Measurements from ENCODE around the gene PCED1A. TPM values are rescaled to one million over a fixed set of nuclear protein-coding genes. Genes with fewer than 3 reads are reported as not detected.

The PCED1A gene
- total RNA-seq, 1 experiment from 2014 or later = 27.1 TPM

DNA sequence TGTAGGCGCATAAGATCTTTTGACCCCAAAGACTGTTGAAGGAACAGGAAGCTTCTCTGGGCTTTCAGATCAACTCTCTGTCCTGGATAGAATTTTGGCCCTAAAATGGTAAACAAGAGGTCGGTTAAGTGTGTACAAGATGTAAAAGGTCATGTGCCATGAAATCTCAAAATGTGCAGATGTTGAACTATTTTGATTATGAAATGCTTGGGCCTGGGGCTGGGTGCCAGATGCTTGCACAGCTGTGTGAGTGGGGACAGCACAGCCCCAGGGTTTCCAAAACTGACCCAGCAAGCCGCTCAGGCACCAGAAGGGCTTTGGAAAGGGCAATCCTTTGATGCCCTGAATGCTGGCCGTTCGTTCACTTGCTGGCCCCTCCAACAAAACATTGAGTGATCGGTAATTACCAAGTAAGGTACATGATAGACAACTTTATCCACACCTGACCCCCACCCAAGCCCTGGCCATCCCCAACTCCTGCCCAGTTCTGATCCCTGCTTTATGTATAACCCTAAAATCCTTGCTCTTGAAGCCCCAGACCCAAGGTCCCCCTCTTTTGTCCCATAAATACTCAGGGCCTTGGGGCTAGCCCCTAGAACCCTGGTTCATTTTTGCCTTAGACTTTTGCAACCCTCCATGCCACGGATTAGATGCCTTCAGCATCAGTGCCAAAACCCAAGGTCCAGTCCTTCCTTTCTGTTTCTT is 22.4 kb downstream of the PCED1A start:
- no TSS peak for BruUV-seq (replicated peaks)
- intact Hi-C loops (cut with micrococcal nuclease; ENCODE audit: unreplicated experiment) = no loop called here
- H3K27me3 Mint-ChIP-seq (ENCODE audit: unreplicated experiment) = peaks cover 57% of the 10 kb centered on the region
- no peaks in the 10 kb centered on the region for H3K36me3 Mint-ChIP-seq (ENCODE audit: insufficient read depth, unreplicated experiment)
- H3K9me3 Mint-ChIP-seq (ENCODE audit: low read depth, unreplicated experiment) = no peaks in the 10 kb centered on the region
- no peaks in the 10 kb centered on the region for H3K4me1 Mint-ChIP-seq (ENCODE audit: low read depth, unreplicated experiment)
- TF ChIP-seq CTCF (IDR thresholded peaks at IDR 0.05; ENCODE audit: unreplicated experiment) = no peak
- no peak overlapping the region for H3K4me3 Mint-ChIP-seq (ENCODE audit: low read depth, unreplicated experiment)
- no peak for DNase-seq
- CTCF ChIA-PET = no interaction called here
- no peak overlapping the region for H3K27ac Mint-ChIP-seq (ENCODE audit: unreplicated experiment)

- no peaks in the 10 kb centered on the region for H3K4me1 Mint-ChIP-seq (ENCODE audit: low read depth, unreplicated experiment)
- H3K4me3 Mint-ChIP-seq (ENCODE audit: low read depth, unreplicated experiment) = no peak overlapping the region
- H3K9me3 Mint-ChIP-seq (ENCODE audit: low read depth, unreplicated experiment) = no peaks in the 10 kb centered on the region
- CTCF ChIA-PET = no interaction called here
- intact Hi-C loops (cut with micrococcal nuclease; ENCODE audit: unreplicated experiment) = no loop called here
- DNase-seq = no peak
- no peak for TF ChIP-seq CTCF (IDR thresholded peaks at IDR 0.05; ENCODE audit: unreplicated experiment)
- H3K27me3 Mint-ChIP-seq (ENCODE audit: unreplicated experiment) = peaks cover 64% of the 10 kb centered on the region
- no TSS peak for BruUV-seq (replicated peaks)
- H3K36me3 Mint-ChIP-seq (ENCODE audit: insufficient read depth, unreplicated experiment) = no peaks in the 10 kb centered on the region
- no peak overlapping the region for H3K27ac Mint-ChIP-seq (ENCODE audit: unreplicated experiment)
Measured at GRCh38 chr20:2817341-2817726, 23.1 kb downstream of the PCED1A start.

GRCh38 chr20:2816583-2817340 is 23.7 kb downstream of the PCED1A start:
- Mint-ChIP-seq H3K27me3 (ENCODE audit: unreplicated experiment) (peaks cover 64% of the 10 kb centered on the region), H3K4me3 (ENCODE audit: low read depth, unreplicated experiment) (no peak overlapping the region), H3K36me3 (ENCODE audit: insufficient read depth, unreplicated experiment) (no peaks in the 10 kb centered on the region), H3K9me3 (ENCODE audit: low read depth, unreplicated experiment) (no peaks in the 10 kb centered on the region), H3K4me1 (ENCODE audit: low read depth, unreplicated experiment) (no peaks in the 10 kb centered on the region), H3K27ac (ENCODE audit: unreplicated experiment) (no peak overlapping the region)
- DNase-seq = no peak
- CTCF ChIA-PET = no interaction called here
- no peak for TF ChIP-seq CTCF (IDR thresholded peaks at IDR 0.05; ENCODE audit: unreplicated experiment)
- intact Hi-C loops (cut with micrococcal nuclease; ENCODE audit: unreplicated experiment) = no loop called here
- BruUV-seq (replicated peaks) = no TSS peak

GRCh38 chr20:2816030-2816582 is 24.3 kb downstream of the PCED1A start, which contains the start of gene TMEM239:
TMEM239 (plus strand) TSS chr20:2816364; CDS start chr20:2816555, 191 bp downstream.
- Mint-ChIP-seq H3K27me3 (ENCODE audit: unreplicated experiment) (peaks cover 65% of the 10 kb centered on the region), H3K27ac (ENCODE audit: unreplicated experiment) (no peak within 1 kb of the TSS)

More at GRCh38 chr20:2816030-2816582, 24.3 kb downstream of the PCED1A start, which contains the start of gene TMEM239:
- CTCF ChIA-PET = no interaction called here
- no peak for DNase-seq
- TF ChIP-seq CTCF (IDR thresholded peaks at IDR 0.05; ENCODE audit: unreplicated experiment) = no peak
- no peaks in the 10 kb centered on the region for H3K36me3 Mint-ChIP-seq (ENCODE audit: insufficient read depth, unreplicated experiment)
- H3K9me3 Mint-ChIP-seq (ENCODE audit: low read depth, unreplicated experiment) = no peaks in the 10 kb centered on the region
- BruUV-seq (replicated peaks) = no TSS peak
- H3K4me3 Mint-ChIP-seq (ENCODE audit: low read depth, unreplicated experiment) = no peak within 1 kb of the TSS
- intact Hi-C loops (cut with micrococcal nuclease; ENCODE audit: unreplicated experiment) = no loop called here
- H3K4me1 Mint-ChIP-seq (ENCODE audit: low read depth, unreplicated experiment) = no peaks in the 10 kb centered on the region

Measured in Calu3 (cell line).